GM19023 (cell line): ENCODE results near the gene PPP4R3A.
"Not testable (repeated sequence)": the region's sequence is repeated elsewhere in the genome, so short reads cannot be mapped to it uniquely, and the experiment has no call there.

Experiments
- ATAC-seq: cut with Tn5 transposase; IDR thresholded peaks from one replicate; pipeline ENCODE4 v1.9.1; 2021; ENCODE audit warnings: mild to moderate bottlenecking, moderate library complexity; ENCODE audit not compliant: unreplicated experiment

The PPP4R3A gene

GRCh38 chr14:91410771-91411536 lies 99.2 kb downstream of the PPP4R3A start:
- no peak for ATAC-seq

DNA sequence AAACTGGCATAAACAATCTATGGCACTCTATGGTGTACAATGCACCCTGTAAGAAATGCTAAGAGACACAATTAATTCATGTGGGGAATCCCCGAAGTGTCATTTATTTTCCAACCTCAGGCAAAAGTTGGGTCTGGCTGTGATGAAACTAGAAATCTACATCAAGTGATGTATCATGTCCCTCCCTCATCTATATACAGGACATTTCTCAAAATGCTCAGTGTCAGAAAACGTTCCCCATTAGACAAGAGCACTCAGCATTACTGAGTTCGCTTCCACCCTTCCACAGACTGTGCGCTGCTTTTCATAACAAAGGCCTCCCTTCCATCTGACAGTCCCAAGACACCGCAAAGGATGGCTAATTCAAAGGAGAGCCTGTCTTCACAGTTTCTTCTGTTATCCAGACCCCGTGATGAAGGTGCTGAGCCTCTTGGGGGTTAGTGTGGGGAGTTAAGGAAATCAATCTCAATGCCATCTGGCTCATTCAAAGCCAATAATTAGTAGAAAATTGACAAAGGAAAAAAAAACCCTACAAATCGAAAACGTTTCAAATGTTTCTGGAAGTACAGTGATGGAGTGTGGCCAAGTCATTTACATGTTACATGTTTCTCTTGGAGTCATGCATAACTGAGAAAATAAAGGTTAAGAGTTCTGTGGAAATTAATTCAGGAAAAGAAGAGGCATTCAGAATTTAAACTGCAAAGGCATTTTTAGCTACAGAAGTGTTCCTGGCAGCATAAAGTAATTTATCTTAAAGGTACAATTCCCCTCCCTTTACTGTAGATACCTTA lies 100.0 kb downstream of the PPP4R3A start:
- ATAC-seq, result no peak

DNA sequence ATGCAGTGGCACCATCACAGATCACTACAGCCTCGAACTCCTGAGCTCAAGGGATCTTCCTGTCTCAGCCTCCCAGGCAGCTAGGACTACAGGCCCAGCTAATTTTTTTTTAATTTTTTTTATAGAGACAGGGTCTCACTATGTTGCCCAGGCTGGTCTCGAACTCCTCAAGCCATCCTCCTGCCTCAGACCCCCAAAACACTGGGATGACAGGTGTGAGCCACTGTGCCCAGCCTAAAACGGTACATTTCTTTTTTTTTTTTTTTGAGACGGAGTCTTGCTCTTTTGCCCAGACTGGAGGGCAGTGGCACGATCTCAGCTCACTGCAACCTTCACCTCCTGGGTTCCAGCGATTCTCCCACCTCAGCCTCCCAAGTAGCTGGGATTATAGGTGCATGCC lies 100.9 kb downstream of the PPP4R3A start:
- not testable (repeated sequence) for ATAC-seq
